NK-92 (cell line): ENCODE data around the gene GCNA.

Source experiments
- DNase-seq: peaks from one replicate; lab custom pipeline; 2025; ENCODE audit not compliant: unreplicated experiment; lab: John Stamatoyannopoulos, UW

GCNA gene

GRCh38 chrX:71612256-71612655, 34.0 kb downstream of the GCNA start:
- no peak for DNase-seq

DNA sequence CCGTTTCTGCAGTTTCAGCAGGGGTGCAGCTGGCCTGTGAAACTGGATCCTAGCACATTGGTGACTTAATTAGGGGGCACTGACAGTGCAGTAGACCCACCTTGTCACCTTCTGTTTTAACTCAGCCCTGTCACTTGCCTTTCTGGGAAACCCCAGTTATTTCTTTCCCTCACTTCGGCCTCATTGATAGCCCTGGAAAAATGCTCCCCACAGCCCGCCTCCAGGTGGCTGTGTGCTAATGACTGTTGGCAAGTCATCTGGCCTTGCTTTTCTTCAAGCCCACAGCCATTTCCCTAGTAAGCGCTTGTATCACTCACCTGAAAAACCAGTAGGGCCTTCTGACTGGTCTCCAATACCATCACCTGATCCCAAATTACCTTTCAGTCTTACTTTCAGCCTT, 36.8 kb downstream of the GCNA start:
- DNase-seq, result no peak

DNA sequence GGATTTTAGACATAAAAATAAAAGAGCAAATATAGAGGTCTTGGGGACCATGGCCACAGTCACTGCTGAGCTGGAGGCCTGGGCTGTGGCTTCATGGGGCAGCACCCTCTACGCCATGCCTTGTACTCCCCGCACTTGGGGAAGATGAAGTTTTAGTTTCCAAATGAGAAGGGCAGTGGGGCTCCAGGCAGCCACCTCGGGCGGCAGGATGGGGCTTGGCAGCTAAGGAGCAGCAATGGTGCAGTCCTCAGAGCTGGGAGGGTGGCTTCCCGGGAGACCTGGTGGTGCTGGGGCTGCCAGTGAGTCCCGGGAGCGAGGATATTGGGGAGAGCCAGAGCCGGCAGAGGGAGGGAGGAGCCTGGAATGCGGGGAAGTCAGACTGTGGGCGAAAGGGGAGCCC, 37.7 kb downstream of the GCNA start:
- DNase-seq, result no peak

DNA sequence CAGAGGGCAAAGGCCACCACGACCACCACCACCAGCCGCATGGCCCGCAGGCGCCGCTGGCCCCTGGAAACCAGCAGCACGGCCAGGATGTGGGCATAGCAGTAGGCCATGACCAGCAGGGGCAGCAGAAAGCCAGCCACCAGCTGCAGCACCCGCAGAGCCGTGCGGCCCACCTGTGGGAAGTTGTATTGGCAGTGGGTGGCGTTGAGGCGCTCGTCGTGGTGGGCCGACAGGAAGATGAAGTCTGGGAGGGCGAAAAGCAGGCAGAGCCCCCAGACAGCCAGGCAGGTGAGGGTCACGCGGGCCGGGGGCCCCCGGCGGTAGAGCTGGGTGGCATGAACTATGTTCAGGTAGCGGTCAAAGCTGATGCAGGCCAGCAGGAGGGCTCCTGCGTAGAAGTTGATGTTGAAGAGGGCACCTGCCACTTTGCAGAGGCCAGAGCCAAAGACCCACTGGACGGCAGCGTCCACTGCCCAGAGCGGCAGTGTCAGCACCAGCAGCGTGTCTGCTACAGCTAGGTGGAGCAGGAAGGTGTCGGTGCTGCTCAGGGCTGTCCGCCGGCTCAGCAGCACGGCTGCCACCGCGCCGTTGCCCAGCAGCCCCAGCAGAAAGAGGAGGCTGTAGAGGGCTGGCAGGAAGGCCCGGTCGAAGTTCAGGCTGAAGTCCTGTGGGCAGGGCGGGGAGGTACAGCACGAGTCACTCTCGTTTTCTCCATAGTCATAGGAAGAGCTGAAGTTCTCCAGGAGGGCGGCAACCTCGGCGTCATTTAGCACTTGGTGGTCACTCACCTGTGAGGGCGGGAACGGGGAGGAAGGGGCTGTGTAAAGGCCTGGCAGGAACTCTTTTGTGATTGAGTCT, 38.7 kb downstream of the GCNA start:
- DNase-seq, result no peak

- no peak for DNase-seq
Observed at GRCh38 chrX:71617742-71618141, 39.5 kb downstream of the GCNA start.

- no peak for DNase-seq
Observed at GRCh38 chrX:71618303-71618721, 40.1 kb downstream of the GCNA start, which contains the start of gene CXCR3. CXCR3 (minus strand) TSS chrX:71618511; CDS start chrX:71618449, 62 bp downstream.

DNA sequence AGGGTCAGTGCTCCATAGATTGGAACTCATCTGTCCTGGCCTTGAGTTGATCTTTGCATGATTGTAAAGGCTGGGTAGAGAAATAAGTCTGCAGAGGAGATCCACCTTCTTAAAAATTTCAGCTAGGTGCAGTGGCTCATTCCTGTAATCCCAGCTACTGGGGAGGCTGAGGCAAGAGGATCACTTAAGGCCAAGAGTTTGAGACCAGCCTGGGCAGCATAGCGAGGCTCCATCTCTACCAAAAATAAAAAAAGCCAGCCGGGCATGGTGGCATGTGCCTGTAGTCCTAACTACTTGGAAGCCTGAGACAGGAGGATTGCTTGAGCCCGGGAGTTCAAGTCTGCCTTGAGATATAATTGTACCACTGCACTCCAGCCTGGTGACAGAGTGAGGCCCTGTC, 40.5 kb downstream of the GCNA start:
- no peak for DNase-seq

DNA sequence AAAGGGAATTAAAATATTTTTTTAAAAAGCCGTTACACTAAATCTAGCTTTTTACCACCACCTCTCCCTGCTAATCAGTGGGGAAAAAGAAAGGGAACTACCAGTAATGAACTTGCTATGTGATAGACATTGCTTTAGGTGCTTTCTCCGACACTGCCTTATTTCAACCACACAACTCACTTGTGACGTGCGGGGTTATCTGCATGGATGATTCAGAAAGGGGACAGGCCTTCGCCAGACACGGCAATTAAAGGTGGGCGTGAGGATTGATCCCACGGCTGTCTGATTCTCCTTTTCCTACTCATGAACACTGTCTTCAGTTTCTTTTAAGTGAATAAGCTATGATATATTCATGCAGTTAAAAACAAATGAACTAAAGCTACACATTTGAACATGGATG, 41.0 kb downstream of the GCNA start:
- DNase-seq, result no peak

GRCh38 chrX:71619986-71620385, 41.7 kb downstream of the GCNA start:
- DNase-seq, result no peak

GRCh38 chrX:71621603-71622002, 43.4 kb downstream of the GCNA start:
- no peak for DNase-seq

- DNase-seq, result no peak
Observed at GRCh38 chrX:71622032-71622575, 43.9 kb downstream of the GCNA start.

DNA sequence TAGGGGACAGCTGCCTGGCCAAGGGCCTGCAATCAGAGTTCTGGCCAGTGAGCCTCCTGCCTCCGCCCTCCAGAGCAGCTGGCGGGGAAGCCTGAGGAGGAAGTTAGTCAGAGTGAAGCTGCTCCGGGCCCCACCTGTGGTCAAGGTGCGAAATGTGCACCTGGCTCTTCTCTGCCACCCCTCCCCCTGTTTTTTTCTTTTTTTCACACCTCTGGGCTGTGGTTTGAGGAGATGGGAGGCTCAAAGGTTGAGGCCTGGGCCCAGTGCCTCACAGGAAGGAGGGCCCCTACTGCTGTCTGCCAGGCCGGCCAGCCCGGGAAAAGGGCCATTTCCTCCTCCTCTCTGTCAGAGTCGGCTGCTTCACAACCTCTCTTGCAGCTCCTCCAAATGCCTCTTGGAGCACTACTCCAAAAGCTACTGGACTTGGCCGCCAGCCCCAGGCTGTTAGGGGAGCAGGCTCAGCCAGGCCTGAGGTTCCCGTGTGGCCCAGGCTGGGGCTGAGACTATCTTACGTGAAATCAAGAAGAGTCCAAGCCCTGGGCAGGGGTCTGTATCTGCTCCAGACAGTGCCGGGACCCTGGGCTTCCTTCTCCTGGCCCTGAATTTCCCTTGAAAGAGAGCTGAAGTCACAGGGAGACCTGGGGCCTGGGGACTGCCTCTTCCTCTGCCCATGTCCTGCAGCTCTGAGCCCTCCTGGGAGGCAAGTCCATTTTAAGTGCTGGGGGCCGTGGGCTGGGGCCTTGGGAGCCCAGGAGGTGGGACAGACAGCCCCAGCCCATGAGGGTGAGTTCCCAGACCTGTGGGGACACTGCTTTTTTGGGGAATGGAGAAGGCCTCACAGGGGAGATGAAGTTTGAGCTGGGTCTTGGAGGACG, 44.6 kb downstream of the GCNA start:
- no peak for DNase-seq

- DNase-seq, result no peak
Observed at GRCh38 chrX:71623714-71624113, 45.5 kb downstream of the GCNA start.

- DNase-seq, result no peak
Observed at GRCh38 chrX:71625471-71625870, 47.2 kb downstream of the GCNA start.

DNA sequence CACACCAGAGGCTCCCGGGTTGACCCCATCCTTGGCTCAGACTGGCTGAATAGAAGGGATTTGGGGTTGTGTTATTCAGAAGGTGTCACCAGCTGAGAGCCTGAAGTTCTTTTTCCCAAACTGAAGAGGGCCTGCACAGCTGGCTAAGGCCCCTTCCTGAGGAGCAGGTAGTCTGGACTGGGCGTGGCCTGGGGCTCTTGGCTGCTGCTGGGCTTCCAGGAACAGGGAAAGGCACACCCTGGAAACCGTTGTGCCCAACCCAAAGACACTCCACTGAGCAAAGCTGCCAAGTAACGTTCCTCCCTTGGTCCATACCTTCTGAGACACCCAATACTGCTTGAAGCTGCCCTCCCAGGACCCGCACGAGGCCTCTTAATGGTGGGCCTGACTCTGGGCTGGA, 48.3 kb downstream of the GCNA start:
- no peak for DNase-seq

GRCh38 chrX:71627588-71628404, 49.6 kb downstream of the GCNA start:
- DNase-seq, result no peak

- DNase-seq, result no peak
Observed at GRCh38 chrX:71629467-71629866, 51.2 kb downstream of the GCNA start.

DNA sequence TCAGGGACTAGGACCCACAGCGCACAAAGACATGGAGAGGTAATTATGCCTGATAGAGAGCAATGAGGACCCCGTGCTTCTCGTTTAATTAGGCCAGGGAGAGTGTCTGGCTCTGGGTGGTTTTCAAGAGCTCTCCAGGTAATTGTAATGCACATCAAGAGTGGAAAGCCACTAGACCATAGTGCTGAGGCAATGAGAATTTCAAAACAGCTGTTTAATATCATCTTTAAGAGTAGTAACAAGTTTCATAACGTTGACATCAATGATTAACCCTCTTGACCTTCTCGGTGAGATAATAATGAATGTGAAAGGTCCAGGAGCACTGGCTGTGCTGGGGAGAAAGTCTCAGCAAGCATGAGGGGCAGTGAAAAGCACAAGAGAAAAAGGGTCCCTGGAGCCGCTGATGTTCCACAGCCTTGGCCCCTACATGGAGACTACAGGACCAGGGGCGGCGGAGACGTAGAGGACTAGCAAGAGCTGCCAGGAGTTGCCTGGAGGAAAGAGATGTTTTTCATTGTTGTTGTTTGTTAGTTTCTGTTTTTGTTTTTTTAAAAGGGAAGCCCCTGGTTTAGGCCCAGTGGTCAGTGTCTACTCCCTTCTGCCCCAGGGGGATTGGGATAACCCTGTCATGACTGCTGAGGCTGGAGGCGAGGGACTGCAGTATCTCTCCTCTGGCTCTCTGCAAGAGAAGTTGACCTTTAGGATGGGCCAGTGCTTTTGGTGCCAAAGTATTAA, 54.9 kb downstream of the GCNA start:
- DNase-seq, result no peak

DNA sequence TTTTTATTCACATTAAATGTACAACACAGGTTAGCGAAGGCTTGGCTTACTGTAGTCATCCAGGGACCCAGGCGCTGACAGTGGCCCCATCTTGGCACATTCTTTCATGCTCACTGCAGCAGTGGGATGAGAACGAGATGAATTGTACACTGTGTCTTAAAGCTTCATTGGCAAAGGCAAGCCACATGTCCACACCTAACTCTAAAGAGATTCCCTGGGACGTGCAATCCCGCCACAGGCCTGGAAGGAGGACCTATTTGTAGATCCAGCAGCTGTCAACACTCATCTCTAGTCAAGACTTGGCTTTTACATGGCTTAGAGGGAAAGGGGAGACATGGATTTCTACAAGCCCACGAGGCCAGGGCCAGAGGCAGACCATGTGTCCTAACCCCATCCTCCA, 56.1 kb downstream of the GCNA start:
- DNase-seq, result no peak
